ENCODE measurements around the gene HSPB9. TPM values are rescaled to one million over a fixed set of nuclear protein-coding genes. Genes with fewer than 3 reads are reported as not detected.
A peak's percentile ranks its signal among the peaks of the same experiment; 100 is the strongest.

HSPB9 gene
- not detected for total RNA-seq

- DNase-seq (ENCODE audit: low read depth in 2 of 3, low spot score in 2 of 3) = no peak
Measured at GRCh38 chr17:42122371-42123303, at the start of gene HSPB9. Gene HSPB9 (plus strand): TSS chr17:42122804. CDS start chr17:42122851, 47 bp downstream.

GRCh38 chr17:42075789-42076188 lies 46.8 kb upstream of the HSPB9 start:
- no peak for DNase-seq (ENCODE audit: low read depth in 2 of 3, low spot score in 2 of 3)

- no peak for DNase-seq (ENCODE audit: low read depth in 2 of 3, low spot score in 2 of 3)
Measured at GRCh38 chr17:42076797-42077559, 45.6 kb upstream of the HSPB9 start.

GRCh38 chr17:42077755-42078154 lies 44.8 kb upstream of the HSPB9 start:
- DNase-seq (ENCODE audit: low read depth in 2 of 3, low spot score in 2 of 3) = no peak

- peak in 2 of 3 donors; percentile 23 for DNase-seq (ENCODE audit: low read depth in 2 of 3, low spot score in 2 of 3)
Measured at GRCh38 chr17:42078396-42079043, 44.1 kb upstream of the HSPB9 start.

GRCh38 chr17:42079541-42079940 lies 43.1 kb upstream of the HSPB9 start:
- no peak for DNase-seq (ENCODE audit: low read depth in 2 of 3, low spot score in 2 of 3)

- DNase-seq (ENCODE audit: low read depth in 2 of 3, low spot score in 2 of 3) = no peak
Measured at GRCh38 chr17:42081516-42082129, 41.0 kb upstream of the HSPB9 start.

- no peak for DNase-seq (ENCODE audit: low read depth in 2 of 3, low spot score in 2 of 3)
Measured at GRCh38 chr17:42087042-42087701, 35.4 kb upstream of the HSPB9 start.

GRCh38 chr17:42087736-42088705 lies 34.6 kb upstream of the HSPB9 start:
- no peak for DNase-seq (ENCODE audit: low read depth in 2 of 3, low spot score in 2 of 3)

- no peak for DNase-seq (ENCODE audit: low read depth in 2 of 3, low spot score in 2 of 3)
Measured at GRCh38 chr17:42088736-42089135, 33.9 kb upstream of the HSPB9 start.

GRCh38 chr17:42090964-42091790 lies 31.4 kb upstream of the HSPB9 start:
- no peak for DNase-seq (ENCODE audit: low read depth in 2 of 3, low spot score in 2 of 3)

GRCh38 chr17:42092939-42093338 lies 29.7 kb upstream of the HSPB9 start:
- DNase-seq (ENCODE audit: low read depth in 2 of 3, low spot score in 2 of 3) = no peak

- DNase-seq (ENCODE audit: low read depth in 2 of 3, low spot score in 2 of 3) = no peak
Measured at GRCh38 chr17:42094375-42095069, 28.1 kb upstream of the HSPB9 start.

- DNase-seq (ENCODE audit: low read depth in 2 of 3, low spot score in 2 of 3) = no peak
Measured at GRCh38 chr17:42096360-42097111, 26.1 kb upstream of the HSPB9 start.

- DNase-seq (ENCODE audit: low read depth in 2 of 3, low spot score in 2 of 3) = peak in 2 of 3 donors; percentile 19 to 52
Measured at GRCh38 chr17:42097691-42098631, 24.6 kb upstream of the HSPB9 start, which contains the start of gene ZNF385C. Gene ZNF385C (minus strand): TSS chr17:42098473. CDS start chr17:42063056, 35,417 bp downstream.

All from hematopoietic multipotent progenitor cell (in vitro differentiated cells).